ENCODE results near the gene CPVL. TPM values are rescaled to one million over a fixed set of nuclear protein-coding genes. Genes with fewer than 3 reads are reported as not detected.

Gene CPVL
- total and polyA plus RNA-seq, 2 experiments from 2014 or later = 31.9 to 37.8 TPM

DNA sequence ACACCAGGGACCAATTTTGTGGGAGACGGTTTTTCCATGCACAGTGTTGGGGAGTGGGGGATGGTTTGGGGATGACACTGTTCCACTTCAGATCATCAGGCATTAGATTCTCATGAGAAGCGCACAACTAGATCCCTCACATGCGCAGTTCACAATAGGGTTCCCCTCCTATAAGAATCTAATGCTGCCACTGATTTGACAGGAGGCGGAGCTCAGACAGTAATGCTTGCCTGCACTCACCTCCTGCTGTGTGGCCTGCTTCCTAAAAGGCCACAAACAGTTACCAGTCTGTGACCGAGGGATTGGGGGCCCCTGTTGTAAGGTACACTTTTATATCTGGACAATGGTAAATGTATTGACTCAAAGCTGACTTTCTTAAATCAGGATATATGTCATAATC lies 142.6 kb downstream of the CPVL start:
- ATAC-seq = no peak
- H3K27ac Mint-ChIP-seq = no peak overlapping the region

More for the DNA sequence above, 142.6 kb downstream of the CPVL start:
- H3K9me2 ChIP-seq (ENCODE audit: insufficient read depth) = no peaks in the 10 kb centered on the region
- DNase-seq (ENCODE audit: low spot score) = no peak
- H2AFZ ChIP-seq = no peak overlapping the region
- no peaks in the 10 kb centered on the region for H3K79me2 ChIP-seq (replicated peaks; ENCODE audit: insufficient read depth)
- H3K4me3 ChIP-seq = no peak overlapping the region
- no peaks in the 10 kb centered on the region for H3F3A ChIP-seq (replicated peaks; ENCODE audit: low read depth)
- H3K9me3 Mint-ChIP-seq = peaks cover 11% of the 10 kb centered on the region
- H3K27ac ChIP-seq (ENCODE audit: low read depth) = no peak overlapping the region
- no peak overlapping the region for H3K4me3 Mint-ChIP-seq
- H3K4me1 ChIP-seq (ENCODE audit: insufficient read depth) = peaks cover 16% of the 10 kb centered on the region
- peaks cover 1% of the 10 kb centered on the region for H3K27me3 Mint-ChIP-seq (ENCODE audit: insufficient read depth, low read depth, poor library complexity)
- H3K36me3 Mint-ChIP-seq (ENCODE audit: low read depth) = peaks cover 14% of the 10 kb centered on the region
- peaks cover 11% of the 10 kb centered on the region for H3K4me1 Mint-ChIP-seq
- H3K4me2 ChIP-seq = no peak overlapping the region
- no peaks in the 10 kb centered on the region for H3K27me3 ChIP-seq (ENCODE audit: insufficient read depth)
- no peaks in the 10 kb centered on the region for H3K36me3 ChIP-seq (ENCODE audit: insufficient read depth)
- no peak for TF ChIP-seq EZH2 (IDR thresholded peaks at IDR 0.05; ENCODE audit: low read depth, unreplicated experiment)
- TF ChIP-seq, protein P1, sequence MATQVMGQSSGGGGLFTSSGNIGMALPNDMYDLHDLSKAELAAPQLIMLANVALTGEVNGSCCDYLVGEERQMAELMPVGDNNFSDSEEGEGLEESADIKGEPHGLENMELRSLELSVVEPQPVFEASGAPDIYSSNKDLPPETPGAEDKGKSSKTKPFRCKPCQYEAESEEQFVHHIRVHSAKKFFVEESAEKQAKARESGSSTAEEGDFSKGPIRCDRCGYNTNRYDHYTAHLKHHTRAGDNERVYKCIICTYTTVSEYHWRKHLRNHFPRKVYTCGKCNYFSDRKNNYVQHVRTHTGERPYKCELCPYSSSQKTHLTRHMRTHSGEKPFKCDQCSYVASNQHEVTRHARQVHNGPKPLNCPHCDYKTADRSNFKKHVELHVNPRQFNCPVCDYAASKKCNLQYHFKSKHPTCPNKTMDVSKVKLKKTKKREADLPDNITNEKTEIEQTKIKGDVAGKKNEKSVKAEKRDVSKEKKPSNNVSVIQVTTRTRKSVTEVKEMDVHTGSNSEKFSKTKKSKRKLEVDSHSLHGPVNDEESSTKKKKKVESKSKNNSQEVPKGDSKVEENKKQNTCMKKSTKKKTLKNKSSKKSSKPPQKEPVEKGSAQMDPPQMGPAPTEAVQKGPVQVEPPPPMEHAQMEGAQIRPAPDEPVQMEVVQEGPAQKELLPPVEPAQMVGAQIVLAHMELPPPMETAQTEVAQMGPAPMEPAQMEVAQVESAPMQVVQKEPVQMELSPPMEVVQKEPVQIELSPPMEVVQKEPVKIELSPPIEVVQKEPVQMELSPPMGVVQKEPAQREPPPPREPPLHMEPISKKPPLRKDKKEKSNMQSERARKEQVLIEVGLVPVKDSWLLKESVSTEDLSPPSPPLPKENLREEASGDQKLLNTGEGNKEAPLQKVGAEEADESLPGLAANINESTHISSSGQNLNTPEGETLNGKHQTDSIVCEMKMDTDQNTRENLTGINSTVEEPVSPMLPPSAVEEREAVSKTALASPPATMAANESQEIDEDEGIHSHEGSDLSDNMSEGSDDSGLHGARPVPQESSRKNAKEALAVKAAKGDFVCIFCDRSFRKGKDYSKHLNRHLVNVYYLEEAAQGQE (IDR thresholded peaks at IDR 0.05; ENCODE audit: unreplicated experiment) = no peak
- TF ChIP-seq, protein P2, sequence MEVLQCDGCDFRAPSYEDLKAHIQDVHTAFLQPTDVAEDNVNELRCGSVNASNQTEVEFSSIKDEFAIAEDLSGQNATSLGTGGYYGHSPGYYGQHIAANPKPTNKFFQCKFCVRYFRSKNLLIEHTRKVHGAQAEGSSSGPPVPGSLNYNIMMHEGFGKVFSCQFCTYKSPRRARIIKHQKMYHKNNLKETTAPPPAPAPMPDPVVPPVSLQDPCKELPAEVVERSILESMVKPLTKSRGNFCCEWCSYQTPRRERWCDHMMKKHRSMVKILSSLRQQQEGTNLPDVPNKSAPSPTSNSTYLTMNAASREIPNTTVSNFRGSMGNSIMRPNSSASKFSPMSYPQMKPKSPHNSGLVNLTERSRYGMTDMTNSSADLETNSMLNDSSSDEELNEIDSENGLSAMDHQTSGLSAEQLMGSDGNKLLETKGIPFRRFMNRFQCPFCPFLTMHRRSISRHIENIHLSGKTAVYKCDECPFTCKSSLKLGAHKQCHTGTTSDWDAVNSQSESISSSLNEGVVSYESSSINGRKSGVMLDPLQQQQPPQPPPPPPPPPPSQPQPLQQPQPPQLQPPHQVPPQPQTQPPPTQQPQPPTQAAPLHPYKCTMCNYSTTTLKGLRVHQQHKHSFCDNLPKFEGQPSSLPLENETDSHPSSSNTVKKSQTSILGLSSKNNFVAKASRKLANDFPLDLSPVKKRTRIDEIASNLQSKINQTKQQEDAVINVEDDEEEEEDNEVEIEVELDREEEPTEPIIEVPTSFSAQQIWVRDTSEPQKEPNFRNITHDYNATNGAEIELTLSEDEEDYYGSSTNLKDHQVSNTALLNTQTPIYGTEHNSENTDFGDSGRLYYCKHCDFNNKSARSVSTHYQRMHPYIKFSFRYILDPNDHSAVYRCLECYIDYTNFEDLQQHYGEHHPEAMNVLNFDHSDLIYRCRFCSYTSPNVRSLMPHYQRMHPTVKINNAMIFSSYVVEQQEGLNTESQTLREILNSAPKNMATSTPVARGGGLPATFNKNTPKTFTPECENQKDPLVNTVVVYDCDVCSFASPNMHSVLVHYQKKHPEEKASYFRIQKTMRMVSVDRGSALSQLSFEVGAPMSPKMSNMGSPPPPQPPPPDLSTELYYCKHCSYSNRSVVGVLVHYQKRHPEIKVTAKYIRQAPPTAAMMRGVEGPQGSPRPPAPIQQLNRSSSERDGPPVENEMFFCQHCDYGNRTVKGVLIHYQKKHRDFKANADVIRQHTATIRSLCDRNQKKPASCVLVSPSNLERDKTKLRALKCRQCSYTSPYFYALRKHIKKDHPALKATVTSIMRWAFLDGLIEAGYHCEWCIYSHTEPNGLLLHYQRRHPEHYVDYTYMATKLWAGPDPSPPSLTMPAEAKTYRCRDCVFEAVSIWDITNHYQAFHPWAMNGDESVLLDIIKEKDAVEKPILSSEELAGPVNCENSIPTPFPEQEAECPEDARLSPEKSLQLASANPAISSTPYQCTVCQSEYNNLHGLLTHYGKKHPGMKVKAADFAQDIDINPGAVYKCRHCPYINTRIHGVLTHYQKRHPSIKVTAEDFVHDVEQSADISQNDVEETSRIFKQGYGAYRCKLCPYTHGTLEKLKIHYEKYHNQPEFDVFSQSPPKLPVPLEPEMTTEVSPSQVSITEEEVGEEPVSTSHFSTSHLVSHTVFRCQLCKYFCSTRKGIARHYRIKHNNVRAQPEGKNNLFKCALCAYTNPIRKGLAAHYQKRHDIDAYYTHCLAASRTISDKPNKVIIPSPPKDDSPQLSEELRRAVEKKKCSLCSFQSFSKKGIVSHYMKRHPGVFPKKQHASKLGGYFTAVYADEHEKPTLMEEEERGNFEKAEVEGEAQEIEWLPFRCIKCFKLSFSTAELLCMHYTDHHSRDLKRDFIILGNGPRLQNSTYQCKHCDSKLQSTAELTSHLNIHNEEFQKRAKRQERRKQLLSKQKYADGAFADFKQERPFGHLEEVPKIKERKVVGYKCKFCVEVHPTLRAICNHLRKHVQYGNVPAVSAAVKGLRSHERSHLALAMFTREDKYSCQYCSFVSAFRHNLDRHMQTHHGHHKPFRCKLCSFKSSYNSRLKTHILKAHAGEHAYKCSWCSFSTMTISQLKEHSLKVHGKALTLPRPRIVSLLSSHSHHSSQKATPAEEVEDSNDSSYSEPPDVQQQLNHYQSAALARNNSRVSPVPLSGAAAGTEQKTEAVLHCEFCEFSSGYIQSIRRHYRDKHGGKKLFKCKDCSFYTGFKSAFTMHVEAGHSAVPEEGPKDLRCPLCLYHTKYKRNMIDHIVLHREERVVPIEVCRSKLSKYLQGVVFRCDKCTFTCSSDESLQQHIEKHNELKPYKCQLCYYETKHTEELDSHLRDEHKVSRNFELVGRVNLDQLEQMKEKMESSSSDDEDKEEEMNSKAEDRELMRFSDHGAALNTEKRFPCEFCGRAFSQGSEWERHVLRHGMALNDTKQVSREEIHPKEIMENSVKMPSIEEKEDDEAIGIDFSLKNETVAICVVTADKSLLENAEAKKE (CRISPR knock-in tag; IDR thresholded peaks at IDR 0.05) = no peak
- TF ChIP-seq, protein P3, sequence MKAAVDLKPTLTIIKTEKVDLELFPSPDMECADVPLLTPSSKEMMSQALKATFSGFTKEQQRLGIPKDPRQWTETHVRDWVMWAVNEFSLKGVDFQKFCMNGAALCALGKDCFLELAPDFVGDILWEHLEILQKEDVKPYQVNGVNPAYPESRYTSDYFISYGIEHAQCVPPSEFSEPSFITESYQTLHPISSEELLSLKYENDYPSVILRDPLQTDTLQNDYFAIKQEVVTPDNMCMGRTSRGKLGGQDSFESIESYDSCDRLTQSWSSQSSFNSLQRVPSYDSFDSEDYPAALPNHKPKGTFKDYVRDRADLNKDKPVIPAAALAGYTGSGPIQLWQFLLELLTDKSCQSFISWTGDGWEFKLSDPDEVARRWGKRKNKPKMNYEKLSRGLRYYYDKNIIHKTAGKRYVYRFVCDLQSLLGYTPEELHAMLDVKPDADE (IDR thresholded peaks at IDR 0.05) = no peak
- no peak for TF ChIP-seq ZNF114 (CRISPR knock-in tag; IDR thresholded peaks at IDR 0.05)
- no peak for TF ChIP-seq ZNF331 (CRISPR knock-in tag; IDR thresholded peaks at IDR 0.05; ENCODE audit: low read depth)
- TF ChIP-seq POLR2AphosphoS5 (IDR thresholded peaks at IDR 0.05; ENCODE audit: low read depth) = no peak
- no peak for TF ChIP-seq CREB1 (CRISPR knock-in tag; IDR thresholded peaks at IDR 0.05; ENCODE audit: low read depth)
- no peak for TF ChIP-seq STAT1 (IDR thresholded peaks at IDR 0.05; ENCODE audit: unreplicated experiment)
- TF ChIP-seq NANOG (IDR thresholded peaks at IDR 0.05; ENCODE audit: borderline replicate concordance) = no peak
- TF ChIP-seq EZH2phosphoT487 (IDR thresholded peaks at IDR 0.05; ENCODE audit: unreplicated experiment) = no peak
- no peak for TF ChIP-seq CTCF (conservative IDR thresholded peaks at IDR 0.05; ENCODE audit: low read depth in 2 of 2)
- no peak for TF ChIP-seq JUNB (IDR thresholded peaks at IDR 0.05; ENCODE audit: unreplicated experiment)
- no peaks in the 10 kb centered on the region for H4K20me1 ChIP-seq (replicated peaks; ENCODE audit: insufficient read depth)
